Esophagus muscularis mucosa (tissue), 4 donors: ENCODE data around the gene NUPR1. TPM values are rescaled to one million over a fixed set of nuclear protein-coding genes. Genes with fewer than 3 reads are reported as not detected.

Experiments
- DNase-seq: peaks from one replicate; pipeline ENCODE4 v3.0.0-alpha.2; 2017; ENCODE audit errors: extremely low spot score
- H3K27ac ChIP-seq, 4 donors: fragments of 200-600 bp; sonication (generic); replicated peaks in 1 of 4; 1 replicate in 3 of 4; 2 replicates in 1 of 4; pipeline ENCODE4 v1.5.1; 2016 to 2019; ENCODE audit warnings: mild to moderate bottlenecking in 1 of 4
- H3K27me3 ChIP-seq, 4 donors: fragments of 200-600 bp; sonication (generic); one replicate each; pipeline versions ENCODE4 v1.5.1 to v1.6.0; 2016 to 2019
- H3K36me3 ChIP-seq, 4 donors: fragments of 200-600 bp; sonication (generic); one replicate each; pipeline ENCODE4 v1.5.1; 2016 to 2019
- H3K4me1 ChIP-seq, 4 donors: fragments of 200-600 bp; sonication (generic); one replicate each; pipeline ENCODE4 v1.5.1; 2016 to 2019
- H3K4me3 ChIP-seq, 4 donors: fragments of 200-600 bp; sonication (generic); 1 replicate in 2 of 4; 2 replicates in 2 of 4; pipeline ENCODE4 v1.5.1; 2016 to 2019; ENCODE audit warnings: mild to moderate bottlenecking in 4 of 4, moderate library complexity in 1 of 4
- H3K9me3 ChIP-seq, 4 donors: fragments of 200-600 bp; sonication (generic); 1 replicate in 3 of 4; 2 replicates in 1 of 4; pipeline ENCODE4 v1.5.1; 2016 to 2019
- EP300 ChIP-seq: sonication (generic); formaldehyde crosslinking; IDR thresholded peaks from one replicate; pipeline ENCODE4 v1.6.1; 2017; ENCODE audit warnings: antibody characterized with exemption
- POLR2A ChIP-seq: fragments of 450-650 bp; IDR thresholded peaks from one replicate; pipeline ENCODE4 v1.6.1; 2017; ENCODE audit warnings: antibody characterized with exemption, moderate library complexity, mild to moderate bottlenecking, low read depth
- POLR2AphosphoS5 ChIP-seq, 2 donors: sonication (generic); formaldehyde crosslinking; IDR thresholded peaks; one replicate each; pipeline ENCODE4 v1.6.1; 2017; ENCODE audit warnings: antibody characterized with exemption in 2 of 2
- WGBS: methylation state at CpG from one replicate; pipeline ENCODE4 v1.1.5; 2018; 5-methylcytosine and 5-hydroxymethylcytosine counted together
- intact Hi-C: fragments of 100-400 bp; cut with DNase I; formaldehyde crosslinking; loops from one replicate; pipeline ENCODE4 v1.15.1; 2023
- total RNA-seq, 4 donors: library from RNA; depleted of rRNA; stranded (reverse); fragments of >200 nt; gene quantifications; one replicate each; pipeline versions ENCODE4 v1.1.0 to v1.2.1, GENCODE V29; 2016
- TF ChIP-seq, protein P1 (sequence below), 3 experiments: fragments of 200-600 bp in 2 of 3; fragments of 450-650 bp in 1 of 3; sonication (generic) in 2 of 3; IDR thresholded peaks; one replicate each; pipeline ENCODE4 v1.5.1; 2017 to 2019; ENCODE audit warnings: antibody characterized with exemption in 3 of 3, mild to moderate bottlenecking in 2 of 3, moderate library complexity in 1 of 3

NUPR1 gene
- total RNA-seq, 4 donors from 2014 or later, result 30.3 to 66.1 (median 51.3) TPM

DNA sequence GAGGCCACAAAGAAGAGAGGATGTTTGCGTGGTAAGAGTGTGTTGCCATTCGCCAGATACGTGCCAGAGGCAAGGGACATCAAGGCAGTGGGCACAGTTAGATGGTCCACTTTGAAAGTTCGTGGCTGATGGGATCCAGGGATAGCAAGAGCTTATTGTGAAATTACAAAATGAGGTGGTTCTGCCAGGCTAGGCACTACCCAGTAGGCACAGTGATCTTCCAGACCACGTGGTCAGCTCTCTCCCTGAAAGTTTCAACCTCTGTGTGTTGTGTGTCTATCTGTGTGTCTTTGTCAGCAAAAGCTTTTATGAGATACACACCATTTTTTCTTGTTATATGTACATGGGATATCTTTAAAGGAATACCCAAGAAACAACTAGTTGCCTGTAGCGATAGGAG lies 24.4 kb upstream of the NUPR1 start:
- H3K9me3 ChIP-seq, result peaks cover 0 to 6% (median 3%) of the 10 kb centered on the region in 4 donors
- H3K27me3 ChIP-seq, result no peaks in the 10 kb centered on the region
- no peak overlapping the region for H3K4me3 ChIP-seq
- intact Hi-C loops, result no loop called here
- no peak overlapping the region for H3K27ac ChIP-seq
- peaks cover 0 to 8% (median 4%) of the 10 kb centered on the region in 4 donors for H3K4me1 ChIP-seq
- 91% methylated on average over 6 of the region's 6 CpGs for WGBS
- TF ChIP-seq, protein P1, sequence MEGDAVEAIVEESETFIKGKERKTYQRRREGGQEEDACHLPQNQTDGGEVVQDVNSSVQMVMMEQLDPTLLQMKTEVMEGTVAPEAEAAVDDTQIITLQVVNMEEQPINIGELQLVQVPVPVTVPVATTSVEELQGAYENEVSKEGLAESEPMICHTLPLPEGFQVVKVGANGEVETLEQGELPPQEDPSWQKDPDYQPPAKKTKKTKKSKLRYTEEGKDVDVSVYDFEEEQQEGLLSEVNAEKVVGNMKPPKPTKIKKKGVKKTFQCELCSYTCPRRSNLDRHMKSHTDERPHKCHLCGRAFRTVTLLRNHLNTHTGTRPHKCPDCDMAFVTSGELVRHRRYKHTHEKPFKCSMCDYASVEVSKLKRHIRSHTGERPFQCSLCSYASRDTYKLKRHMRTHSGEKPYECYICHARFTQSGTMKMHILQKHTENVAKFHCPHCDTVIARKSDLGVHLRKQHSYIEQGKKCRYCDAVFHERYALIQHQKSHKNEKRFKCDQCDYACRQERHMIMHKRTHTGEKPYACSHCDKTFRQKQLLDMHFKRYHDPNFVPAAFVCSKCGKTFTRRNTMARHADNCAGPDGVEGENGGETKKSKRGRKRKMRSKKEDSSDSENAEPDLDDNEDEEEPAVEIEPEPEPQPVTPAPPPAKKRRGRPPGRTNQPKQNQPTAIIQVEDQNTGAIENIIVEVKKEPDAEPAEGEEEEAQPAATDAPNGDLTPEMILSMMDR (IDR thresholded peaks at IDR 0.05), result no peak
- TF ChIP-seq EP300 (no peak), POLR2AphosphoS5 (IDR thresholded peaks at IDR 0.05) (no peak), POLR2A (no peak)
- H3K36me3 ChIP-seq, result peaks cover 6 to 17% (median 15%) of the 10 kb centered on the region in 4 donors
- DNase-seq, result no peak

- intact Hi-C loops, result no loop called here
- TF ChIP-seq POLR2A (no peak), EP300 (no peak), POLR2AphosphoS5 (IDR thresholded peaks at IDR 0.05) (no peak)
- TF ChIP-seq, protein P1 (IDR thresholded peaks at IDR 0.05), result no peak
- Histone ChIP-seq H3K27me3 (no peaks in the 10 kb centered on the region), H3K36me3 (peaks cover 6 to 26% (median 22%) of the 10 kb centered on the region in 4 donors), H3K27ac (no peak overlapping the region), H3K9me3 (peaks cover 0 to 3% (median under 1%) of the 10 kb centered on the region in 4 donors), H3K4me3 (no peak overlapping the region), H3K4me1 (peaks cover 0 to 8% (median 4%) of the 10 kb centered on the region in 4 donors)
- DNase-seq, result no peak
- 98% methylated on average over 4 of the region's 4 CpGs for WGBS
Measured at GRCh38 chr16:28562199-28562598, 23.4 kb upstream of the NUPR1 start.

DNA sequence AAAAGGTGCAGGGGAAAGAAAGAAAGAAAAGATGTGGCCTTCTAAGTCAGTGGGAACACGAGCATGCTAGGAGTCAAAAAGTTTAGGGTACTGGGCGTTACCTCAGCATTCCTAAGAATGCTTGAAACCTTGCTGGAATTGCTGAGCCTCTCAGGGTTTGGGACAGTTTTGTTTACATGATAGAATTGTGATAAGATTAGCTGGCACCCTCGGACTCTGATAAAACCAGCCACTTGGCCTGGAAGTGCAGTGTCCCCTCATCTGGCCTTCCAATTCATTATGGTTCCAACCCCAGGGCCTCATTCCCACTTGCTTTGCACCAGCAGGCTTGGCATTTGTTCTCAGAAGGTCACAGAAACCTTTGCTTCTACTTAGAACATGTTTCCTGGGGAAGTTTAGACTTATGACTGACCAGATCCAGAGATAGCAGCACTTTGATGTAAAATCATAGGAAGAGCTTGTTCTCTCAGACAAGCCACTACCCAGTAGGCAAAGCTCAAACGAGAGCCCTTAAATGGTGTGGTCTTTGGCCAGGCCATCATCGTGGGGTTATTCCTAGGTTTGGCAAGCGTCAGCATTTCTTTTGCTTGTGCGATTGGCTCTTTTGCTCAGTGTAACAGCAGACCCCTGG lies 22.9 kb upstream of the NUPR1 start:
- intact Hi-C loops, result no loop called here
- no peak overlapping the region for H3K27ac ChIP-seq
- peaks cover 0 to 11% (median 4%) of the 10 kb centered on the region in 4 donors for H3K4me1 ChIP-seq
- DNase-seq, result no peak
- H3K9me3 ChIP-seq, result no peaks in the 10 kb centered on the region
- 81% methylated on average over 7 of the region's 7 CpGs for WGBS
- peaks cover 6 to 26% (median 26%) of the 10 kb centered on the region in 4 donors for H3K36me3 ChIP-seq
- TF ChIP-seq POLR2A (no peak), EP300 (no peak), POLR2AphosphoS5 (IDR thresholded peaks at IDR 0.05) (no peak)
- TF ChIP-seq, protein P1 (IDR thresholded peaks at IDR 0.05), result no peak
- H3K4me3 ChIP-seq, result no peak overlapping the region
- H3K27me3 ChIP-seq, result no peaks in the 10 kb centered on the region

GRCh38 chr16:28558456-28558855 lies 19.7 kb upstream of the NUPR1 start:
- 72% methylated on average over 3 of the region's 3 CpGs for WGBS
- intact Hi-C loops, result no loop called here
- H3K36me3 ChIP-seq, result peaks cover 6 to 32% (median 25%) of the 10 kb centered on the region in 4 donors
- no peak overlapping the region for H3K27ac ChIP-seq
- peaks cover 12 to 33% (median 16%) of the 10 kb centered on the region in 4 donors for H3K4me1 ChIP-seq
- no peak for TF ChIP-seq POLR2A
- TF ChIP-seq, protein P1 (IDR thresholded peaks at IDR 0.05), result no peak
- TF ChIP-seq EP300, result no peak
- TF ChIP-seq POLR2AphosphoS5 (IDR thresholded peaks at IDR 0.05), result no peak
- H3K27me3 ChIP-seq, result no peaks in the 10 kb centered on the region
- no peak overlapping the region for H3K4me3 ChIP-seq
- H3K9me3 ChIP-seq, result no peaks in the 10 kb centered on the region
- DNase-seq, result no peak
